ENCODE data around the gene WNT7A.
A peak's percentile ranks its signal among the peaks of the same experiment; 100 is the strongest.
"Not testable (repeated sequence)": the region's sequence is repeated elsewhere in the genome, so short reads cannot be mapped to it uniquely, and the experiment has no call there.

The WNT7A gene

GRCh38 chr3:13879946-13880810 lies at the start of gene WNT7A:
WNT7A (minus strand) TSS chr3:13880071; CDS start chr3:13879816, 255 bp downstream.
- DNase-seq (ENCODE audit: low spot score), result peak; percentile 61
- in situ Hi-C loops (cut with MboI; ENCODE audit: low sequenced_read_pairs, unreplicated experiment), result loop anchor here (10.0 kb wide), 1 partner anchor 225 kb away; no protein-coding TSS in a partner anchor
- peak; percentile 13 for TF ChIP-seq CTCF (IDR thresholded peaks at IDR 0.05; ENCODE audit: borderline replicate concordance, control extremely low read depth, extremely low read depth, insufficient read depth, missing control alignments)

- DNase-seq (ENCODE audit: low spot score); in situ Hi-C loops (cut with MboI; ENCODE audit: low sequenced_read_pairs, unreplicated experiment): not testable (repeated sequence)
These were observed 48.9 kb upstream of the WNT7A start for GRCh38 chr3:13928741-13929140.

- no peak for DNase-seq (ENCODE audit: low spot score)
- in situ Hi-C loops (cut with MboI; ENCODE audit: low sequenced_read_pairs, unreplicated experiment), result no loop called here
These were observed 47.4 kb upstream of the WNT7A start for GRCh38 chr3:13927295-13927694.

GRCh38 chr3:13916375-13916774 lies 36.5 kb upstream of the WNT7A start:
- no peak for DNase-seq (ENCODE audit: low spot score)
- in situ Hi-C loops (cut with MboI; ENCODE audit: low sequenced_read_pairs, unreplicated experiment), result no loop called here
- no peak for TF ChIP-seq CTCF (IDR thresholded peaks at IDR 0.05; ENCODE audit: borderline replicate concordance, control extremely low read depth, extremely low read depth, insufficient read depth, missing control alignments)

More at GRCh38 chr3:13927295-13927694, 47.4 kb upstream of the WNT7A start:
- no peak for TF ChIP-seq CTCF (IDR thresholded peaks at IDR 0.05; ENCODE audit: borderline replicate concordance, control extremely low read depth, extremely low read depth, insufficient read depth, missing control alignments)

- no peak for TF ChIP-seq CTCF (IDR thresholded peaks at IDR 0.05; ENCODE audit: borderline replicate concordance, control extremely low read depth, extremely low read depth, insufficient read depth, missing control alignments)
- in situ Hi-C loops (cut with MboI; ENCODE audit: low sequenced_read_pairs, unreplicated experiment), result no loop called here
- DNase-seq (ENCODE audit: low spot score), result no peak
These were observed 22.9 kb upstream of the WNT7A start for GRCh38 chr3:13902648-13903238.

GRCh38 chr3:13901935-13902584 lies 22.2 kb upstream of the WNT7A start:
- no peak for DNase-seq (ENCODE audit: low spot score)
- in situ Hi-C loops (cut with MboI; ENCODE audit: low sequenced_read_pairs, unreplicated experiment), result no loop called here
- no peak for TF ChIP-seq CTCF (IDR thresholded peaks at IDR 0.05; ENCODE audit: borderline replicate concordance, control extremely low read depth, extremely low read depth, insufficient read depth, missing control alignments)
